ENCODE data around the gene PIEZO2.

PIEZO2 gene

GRCh38 chr18:10727477-10727876 lies 421.9 kb downstream of the PIEZO2 start:
- Histone ChIP-seq H3K4me3 (ENCODE audit: low read length) (no peak overlapping the region), H3K9me3 (ENCODE audit: control insufficient read depth, insufficient read depth, low read length) (no peaks in the 10 kb centered on the region), H3K27ac (ENCODE audit: low read depth, low read length) (no peak overlapping the region), H3K4me2 (ENCODE audit: low read length) (no peak overlapping the region), H3K4me1 (ENCODE audit: control insufficient read depth, low read length) (no peaks in the 10 kb centered on the region), H3K27me3 (ENCODE audit: control insufficient read depth, low read length) (no peaks in the 10 kb centered on the region), H3K9me2 (replicated peaks; ENCODE audit: control insufficient read depth, low read length) (no peaks in the 10 kb centered on the region), H4K20me1 (ENCODE audit: control insufficient read depth, insufficient read depth, low read depth, low read length) (no peaks in the 10 kb centered on the region), H3K36me3 (ENCODE audit: control insufficient read depth, low read length) (no peaks in the 10 kb centered on the region), H3K79me2 (ENCODE audit: control insufficient read depth, low read length) (no peaks in the 10 kb centered on the region), H3F3A (ENCODE audit: control insufficient read depth, insufficient read depth) (no peaks in the 10 kb centered on the region)
- TF ChIP-seq CTCF (IDR thresholded peaks at IDR 0.05; ENCODE audit: low read depth, low read length, poor library complexity, severe bottlenecking): no peak
- TF ChIP-seq EZH2phosphoT487 (IDR thresholded peaks at IDR 0.05; ENCODE audit: borderline replicate concordance, low read length): no peak

- no peaks in the 10 kb centered on the region for H4K20me1 ChIP-seq (ENCODE audit: control insufficient read depth, insufficient read depth, low read depth, low read length)
- H3K4me3 ChIP-seq (ENCODE audit: low read length): no peak overlapping the region
- no peaks in the 10 kb centered on the region for H3K9me3 ChIP-seq (ENCODE audit: control insufficient read depth, insufficient read depth, low read length)
- H3K27ac ChIP-seq (ENCODE audit: low read depth, low read length): no peak overlapping the region
- H3K36me3 ChIP-seq (ENCODE audit: control insufficient read depth, low read length): no peaks in the 10 kb centered on the region
- no peaks in the 10 kb centered on the region for H3K9me2 ChIP-seq (replicated peaks; ENCODE audit: control insufficient read depth, low read length)
- no peaks in the 10 kb centered on the region for H3F3A ChIP-seq (ENCODE audit: control insufficient read depth, insufficient read depth)
- TF ChIP-seq CTCF (IDR thresholded peaks at IDR 0.05; ENCODE audit: low read depth, low read length, poor library complexity, severe bottlenecking): no peak
- TF ChIP-seq EZH2phosphoT487 (IDR thresholded peaks at IDR 0.05; ENCODE audit: borderline replicate concordance, low read length): no peak
- H3K4me1 ChIP-seq (ENCODE audit: control insufficient read depth, low read length): no peaks in the 10 kb centered on the region
- H3K79me2 ChIP-seq (ENCODE audit: control insufficient read depth, low read length): no peaks in the 10 kb centered on the region
- no peak overlapping the region for H3K4me2 ChIP-seq (ENCODE audit: low read length)
- no peaks in the 10 kb centered on the region for H3K27me3 ChIP-seq (ENCODE audit: control insufficient read depth, low read length)
Measured at GRCh38 chr18:10726198-10727068, 422.9 kb downstream of the PIEZO2 start.

GRCh38 chr18:10724666-10725065 lies 424.7 kb downstream of the PIEZO2 start:
- Histone ChIP-seq H3K4me1 (ENCODE audit: control insufficient read depth, low read length) (no peaks in the 10 kb centered on the region), H3K36me3 (ENCODE audit: control insufficient read depth, low read length) (no peaks in the 10 kb centered on the region), H3K4me3 (ENCODE audit: low read length) (no peak overlapping the region), H3K79me2 (ENCODE audit: control insufficient read depth, low read length) (no peaks in the 10 kb centered on the region), H3F3A (ENCODE audit: control insufficient read depth, insufficient read depth) (no peaks in the 10 kb centered on the region), H3K9me3 (ENCODE audit: control insufficient read depth, insufficient read depth, low read length) (no peaks in the 10 kb centered on the region), H3K9me2 (replicated peaks; ENCODE audit: control insufficient read depth, low read length) (no peaks in the 10 kb centered on the region), H3K27ac (ENCODE audit: low read depth, low read length) (no peak overlapping the region), H3K27me3 (ENCODE audit: control insufficient read depth, low read length) (no peaks in the 10 kb centered on the region), H4K20me1 (ENCODE audit: control insufficient read depth, insufficient read depth, low read depth, low read length) (no peaks in the 10 kb centered on the region), H3K4me2 (ENCODE audit: low read length) (no peak overlapping the region)
- TF ChIP-seq EZH2phosphoT487 (IDR thresholded peaks at IDR 0.05; ENCODE audit: borderline replicate concordance, low read length) (no peak), CTCF (IDR thresholded peaks at IDR 0.05; ENCODE audit: low read depth, low read length, poor library complexity, severe bottlenecking) (no peak)

Data from DOHH2 (cell line).